GM19468 (cell line): Measurements from ENCODE around the gene EVPL.
A peak's percentile ranks its signal among the peaks of the same experiment; 100 is the strongest.

Experiments used
- ATAC-seq: cut with Tn5 transposase; IDR thresholded peaks from one replicate; pipeline ENCODE4 v1.9.1; 2021; ENCODE audit warnings: mild to moderate bottlenecking, moderate library complexity, moderate number of reproducible peaks; ENCODE audit not compliant: unreplicated experiment; ENCODE audit errors: extremely low read depth

Gene EVPL

GRCh38 chr17:76000755-76001521 lies 26.2 kb downstream of the EVPL start, which contains the start of gene CDK3:
TSS of gene CDK3 (plus strand) at chr17:76000855. CDS start at chr17:76001426, 571 bp downstream.
- ATAC-seq = no peak

GRCh38 chr17:76000016-76000754 lies 26.9 kb downstream of the EVPL start:
- ATAC-seq = no peak

- ATAC-seq = no peak
These were observed 28.7 kb downstream of the EVPL start for GRCh38 chr17:75998327-75998795.

GRCh38 chr17:75996665-75997590 lies 30.2 kb downstream of the EVPL start:
- ATAC-seq = no peak

GRCh38 chr17:75995385-75995925 lies 31.7 kb downstream of the EVPL start:
- ATAC-seq = no peak

GRCh38 chr17:75994802-75995370 lies 32.2 kb downstream of the EVPL start:
- ATAC-seq = no peak

- ATAC-seq = no peak
These were observed 35.7 kb downstream of the EVPL start for GRCh38 chr17:75991396-75991795.

- no peak for ATAC-seq
These were observed 40.1 kb downstream of the EVPL start for GRCh38 chr17:75987041-75987440.

GRCh38 chr17:75985986-75986385 lies 41.1 kb downstream of the EVPL start:
- ATAC-seq = no peak

GRCh38 chr17:75983501-75984181 lies 43.5 kb downstream of the EVPL start:
- no peak for ATAC-seq

GRCh38 chr17:75981019-75981615 lies 46.0 kb downstream of the EVPL start:
- no peak for ATAC-seq

- no peak for ATAC-seq
These were observed 46.7 kb downstream of the EVPL start for GRCh38 chr17:75980188-75981018.

- ATAC-seq = no peak
These were observed 47.4 kb downstream of the EVPL start for GRCh38 chr17:75979705-75980187.

GRCh38 chr17:75978938-75979704 lies 48.0 kb downstream of the EVPL start, which contains the start of the genes ACOX1 and TEN1:
TSS of gene ACOX1 (minus strand) at chr17:75979166. CDS start at chr17:75979073, 93 bp downstream.
TSS of gene TEN1 (plus strand) at chr17:75979240. CDS start at chr17:75986193, 6,953 bp downstream.
- ATAC-seq = peak; percentile 31

- no peak for ATAC-seq
These were observed 50.8 kb downstream of the EVPL start for GRCh38 chr17:75976175-75976848.

- no peak for ATAC-seq
These were observed 51.3 kb downstream of the EVPL start for GRCh38 chr17:75975757-75976174.
